DMS153 treated with DMSO at 0.1 percent for 48 hours (cell line): ENCODE measurements around the gene VSTM1.

Source experiments
- DNase-seq: peaks from one replicate; lab custom pipeline; 2025; ENCODE audit not compliant: unreplicated experiment; lab: John Stamatoyannopoulos, UW

The VSTM1 gene

DNA sequence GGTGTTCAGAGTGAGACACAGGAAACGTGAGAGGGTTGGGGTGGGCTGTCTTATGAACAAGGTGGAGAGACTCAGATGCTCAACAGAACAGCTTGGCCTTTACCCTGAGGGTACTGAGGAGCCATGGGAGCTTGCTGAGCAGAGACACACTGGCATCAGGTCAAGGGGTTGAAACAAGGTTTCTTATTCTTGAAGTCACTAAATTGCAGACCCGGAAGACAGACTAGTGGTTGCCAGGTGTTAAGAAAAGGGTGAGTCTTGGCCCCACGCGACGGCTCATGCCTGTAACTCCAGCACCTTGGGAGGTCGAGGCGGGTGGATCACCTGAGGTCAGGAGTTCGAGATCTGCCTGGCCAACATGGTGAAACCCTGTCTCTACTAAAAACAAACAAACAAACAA, 49.8 kb downstream of the VSTM1 start:
- no peak for DNase-seq

DNA sequence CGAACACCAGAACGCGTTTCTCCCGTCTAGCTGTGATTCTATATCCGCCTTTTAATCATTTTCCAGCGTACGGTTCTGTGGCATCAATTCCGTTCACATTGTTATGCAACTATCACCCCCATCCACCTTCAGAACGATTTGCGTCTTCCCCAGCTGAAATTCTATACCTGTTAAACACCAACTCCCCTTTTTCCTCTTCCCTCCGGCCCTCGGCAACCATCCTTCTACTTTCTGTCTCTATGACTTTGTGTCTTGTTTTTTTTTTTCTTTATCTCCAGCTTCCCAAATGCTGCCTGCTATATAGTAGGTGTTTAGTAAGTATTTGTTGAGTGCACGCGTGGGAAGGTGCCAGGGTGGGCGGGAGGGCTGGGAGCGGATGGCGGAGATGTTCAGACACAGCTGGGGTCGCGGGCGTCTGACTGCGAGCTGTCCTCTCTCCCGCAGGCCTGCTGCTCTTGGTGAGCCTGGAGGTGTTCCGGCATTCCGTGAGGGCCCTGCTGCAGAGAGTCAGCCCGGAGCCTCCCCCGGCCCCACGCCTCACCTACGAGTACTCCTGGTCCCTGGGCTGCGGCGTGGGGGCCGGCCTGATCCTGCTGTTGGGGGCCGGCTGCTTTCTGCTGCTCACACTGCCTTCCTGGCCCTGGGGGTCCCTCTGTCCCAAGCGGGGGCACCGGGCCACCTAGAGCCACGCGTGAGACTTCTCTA, 52.0 kb downstream of the VSTM1 start:
- no peak for DNase-seq

DNA sequence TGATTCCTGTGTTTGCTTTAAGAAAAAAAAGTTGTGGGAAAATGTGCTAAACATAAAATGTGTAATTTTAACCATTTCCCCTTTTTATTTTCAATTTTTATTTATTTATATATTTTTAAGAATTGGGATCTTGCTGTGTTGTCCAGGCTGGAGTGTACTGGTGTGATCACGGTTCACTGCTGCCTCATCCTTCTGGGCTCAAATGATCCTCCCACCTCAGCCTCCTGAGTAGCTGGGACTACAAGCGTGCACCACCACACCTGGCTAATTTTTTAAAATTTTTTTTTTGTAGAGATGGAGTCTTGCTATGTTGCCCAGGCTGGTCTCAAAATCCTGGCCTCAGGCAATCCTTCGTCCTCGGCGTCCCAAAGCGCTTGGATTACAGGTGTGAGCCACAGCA, 53.2 kb downstream of the VSTM1 start:
- DNase-seq, result no peak

DNA sequence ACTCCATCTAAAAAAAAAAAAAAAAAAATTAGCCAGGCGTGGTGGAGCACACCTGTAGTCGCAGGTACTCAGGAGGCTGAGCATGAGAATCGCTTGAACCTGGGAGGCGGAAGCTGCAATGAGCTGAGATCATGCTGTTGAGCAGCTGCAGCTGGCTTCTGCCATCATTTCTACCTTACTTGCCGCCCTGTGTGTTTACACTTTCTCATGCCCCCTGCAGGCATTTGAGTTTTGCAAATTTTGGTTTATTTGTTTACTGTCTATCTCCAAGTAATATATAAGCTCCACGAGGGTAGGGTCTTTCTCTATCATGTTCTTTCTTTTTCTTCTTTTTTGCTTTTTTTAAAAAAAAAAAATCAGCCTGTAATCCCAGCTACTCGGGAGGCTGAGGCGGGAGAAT, 54.3 kb downstream of the VSTM1 start:
- no peak for DNase-seq

DNA sequence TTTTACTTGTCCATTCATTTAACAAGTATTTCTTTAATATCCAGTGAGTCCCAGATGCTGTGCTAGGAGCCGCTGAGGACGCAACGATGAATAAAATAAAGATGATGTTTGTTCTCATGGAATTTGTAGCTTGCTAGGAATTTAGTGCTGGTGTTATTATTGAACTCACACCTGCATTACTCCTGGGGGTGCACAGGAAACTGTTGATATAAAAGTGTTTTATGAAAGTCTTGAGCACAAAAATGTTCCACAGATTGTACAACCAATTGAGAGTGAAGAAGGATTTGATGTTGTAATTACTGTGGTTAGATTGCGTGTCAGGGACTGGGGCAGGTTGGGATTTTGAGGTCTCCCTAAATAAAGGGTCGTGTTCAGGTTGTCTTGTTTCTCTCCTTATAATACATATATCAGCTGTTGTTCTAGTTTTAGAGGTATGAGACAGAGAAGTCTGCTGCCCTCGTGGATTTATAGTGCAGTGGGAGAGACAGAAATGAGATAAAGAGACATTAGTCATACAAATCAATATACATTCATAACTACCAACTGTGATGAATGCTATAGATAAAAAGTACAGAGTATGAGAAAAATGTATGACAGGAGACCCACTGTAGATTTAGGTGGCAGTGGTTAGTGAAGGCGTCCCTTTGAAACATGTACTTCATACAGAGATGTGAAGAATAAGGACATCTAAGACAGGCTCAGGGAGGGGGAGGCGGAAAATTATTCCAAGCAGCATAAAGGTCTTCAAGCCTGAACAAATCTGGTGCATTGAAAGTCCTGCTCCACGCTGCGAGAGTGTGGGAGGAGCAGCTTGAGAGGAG, 61.0 kb downstream of the VSTM1 start:
- no peak for DNase-seq

DNA sequence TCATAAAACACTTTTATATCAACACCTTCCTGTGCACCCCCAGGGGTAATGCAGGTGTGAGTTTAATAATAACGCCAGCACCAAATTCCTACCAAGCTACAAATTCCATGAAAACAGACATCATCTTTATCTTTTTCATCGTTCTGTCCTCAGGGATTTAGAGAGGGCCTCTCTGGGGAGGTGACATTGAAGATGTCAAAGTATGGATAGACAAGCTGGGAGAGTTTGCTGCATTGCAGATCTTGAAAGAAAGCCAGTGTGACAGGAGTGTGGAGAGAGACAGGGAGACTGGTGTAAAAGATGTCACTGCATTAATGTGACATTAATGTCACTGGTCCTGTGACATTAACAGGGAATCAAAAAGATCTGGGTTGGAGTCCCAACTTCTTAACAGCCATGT, 62.2 kb downstream of the VSTM1 start:
- no peak for DNase-seq

DNA sequence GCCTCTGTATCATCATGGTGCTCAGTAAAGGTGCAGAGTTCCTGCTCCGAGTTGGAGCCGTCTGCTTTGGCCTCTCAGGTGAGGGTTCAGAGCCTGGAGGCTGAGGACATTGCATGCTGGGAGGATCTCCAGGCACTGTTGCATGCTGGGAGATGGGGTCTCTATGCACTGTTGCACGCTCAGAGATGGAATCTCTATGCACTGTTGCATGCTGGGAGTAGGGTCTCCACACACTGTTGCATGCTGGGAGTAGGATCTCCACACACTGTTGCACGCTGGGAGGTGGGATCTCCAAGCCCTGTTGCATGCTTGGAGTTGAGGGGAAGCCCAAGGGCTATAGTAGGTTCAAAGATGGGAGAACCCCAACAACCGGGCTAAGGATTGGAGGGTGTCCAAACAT, 64.0 kb downstream of the VSTM1 start:
- no peak for DNase-seq

DNA sequence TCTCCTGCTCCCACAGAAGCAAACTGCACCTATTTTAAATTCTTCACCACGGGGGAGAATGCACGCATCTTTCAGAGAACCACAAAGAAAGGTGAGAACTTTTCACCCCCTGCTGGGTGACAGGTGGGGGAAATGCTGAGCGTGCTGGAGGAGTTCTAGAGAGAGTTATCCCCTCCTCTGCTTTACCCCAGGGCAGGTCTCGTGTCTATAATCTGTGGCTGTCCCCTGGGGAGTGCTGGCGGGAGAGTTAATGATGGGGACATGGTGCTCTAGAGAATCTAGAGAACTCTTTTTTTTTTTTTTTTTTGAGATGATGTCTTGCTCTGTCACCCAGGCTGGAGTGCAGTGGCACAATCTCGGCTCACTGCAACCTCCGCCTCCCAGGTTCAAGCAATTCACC, 65.5 kb downstream of the VSTM1 start:
- DNase-seq, result no peak

DNA sequence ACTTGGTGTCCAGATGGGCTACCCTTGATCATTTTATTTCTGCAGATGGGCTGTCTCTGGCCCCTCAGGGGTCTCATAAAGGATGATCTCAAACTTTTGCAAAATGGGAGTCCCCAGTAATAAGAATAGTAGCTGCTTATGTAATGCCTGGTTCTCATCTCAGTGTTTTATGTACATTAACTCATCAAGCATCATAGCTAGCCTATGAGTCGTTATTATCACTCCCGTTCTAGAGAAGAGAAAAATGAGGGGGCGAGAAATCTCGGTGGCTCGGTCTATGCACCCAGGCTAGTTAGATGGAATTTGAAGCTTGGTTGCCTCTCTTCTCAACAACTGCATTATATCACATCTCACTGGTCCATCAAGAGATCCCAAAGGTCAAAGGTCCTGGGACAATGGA, 68.9 kb downstream of the VSTM1 start:
- no peak for DNase-seq

DNA sequence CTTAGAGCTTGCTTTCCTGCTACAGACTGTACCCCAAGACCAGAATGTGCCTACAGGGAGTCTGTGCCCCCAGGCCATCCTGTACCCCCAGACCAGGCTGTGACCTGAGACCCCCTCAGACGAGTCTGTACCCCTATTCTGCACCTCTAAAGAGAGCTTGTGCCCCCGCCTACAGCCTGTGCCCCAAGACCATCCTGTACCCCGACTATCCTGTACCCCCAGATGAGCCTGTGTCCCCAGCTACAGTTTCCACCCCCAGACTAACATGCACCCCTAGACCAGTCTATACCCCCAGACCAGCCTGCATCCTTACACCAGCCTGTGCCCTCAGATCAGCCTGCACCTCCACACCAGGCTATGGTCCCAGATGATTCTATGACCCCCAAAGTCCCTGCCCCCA, 70.2 kb downstream of the VSTM1 start:
- DNase-seq, result no peak

DNA sequence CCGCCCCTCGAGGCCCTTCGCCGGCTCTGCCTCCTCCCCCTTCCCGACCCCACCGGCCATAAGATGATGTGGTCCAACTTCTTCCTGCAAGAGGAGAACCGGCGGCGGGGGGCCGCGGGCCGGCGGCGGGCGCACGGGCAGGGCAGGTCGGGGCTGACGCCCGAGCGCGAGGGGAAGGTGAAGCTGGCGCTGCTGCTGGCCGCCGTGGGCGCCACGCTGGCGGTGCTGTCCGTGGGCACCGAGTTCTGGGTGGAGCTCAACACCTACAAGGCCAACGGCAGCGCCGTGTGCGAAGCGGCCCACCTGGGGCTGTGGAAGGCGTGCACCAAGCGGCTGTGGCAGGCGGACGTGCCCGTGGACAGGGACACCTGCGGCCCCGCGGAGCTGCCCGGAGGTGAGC, 70.9 kb downstream of the VSTM1 start:
- no peak for DNase-seq

DNA sequence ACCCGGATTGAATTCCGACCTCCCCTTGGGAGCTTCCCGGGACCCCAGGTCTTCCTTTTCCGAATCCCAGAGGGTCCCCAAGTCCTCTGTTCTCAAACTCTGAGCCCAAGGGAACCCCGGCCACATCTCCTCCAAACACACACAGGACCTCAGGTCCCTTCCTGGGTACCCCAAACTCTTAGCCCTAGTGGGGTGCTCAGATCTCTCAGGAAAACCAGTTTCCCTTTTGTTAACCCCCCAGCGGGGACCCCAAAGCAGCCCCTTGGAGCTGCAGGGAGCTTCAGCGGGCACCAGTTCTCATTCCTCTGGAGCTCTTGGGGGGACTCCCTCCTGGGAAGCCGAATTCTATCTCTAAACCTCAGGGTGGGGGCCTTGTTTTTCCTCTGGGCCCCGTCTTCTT, 71.5 kb downstream of the VSTM1 start:
- DNase-seq, result no peak

DNA sequence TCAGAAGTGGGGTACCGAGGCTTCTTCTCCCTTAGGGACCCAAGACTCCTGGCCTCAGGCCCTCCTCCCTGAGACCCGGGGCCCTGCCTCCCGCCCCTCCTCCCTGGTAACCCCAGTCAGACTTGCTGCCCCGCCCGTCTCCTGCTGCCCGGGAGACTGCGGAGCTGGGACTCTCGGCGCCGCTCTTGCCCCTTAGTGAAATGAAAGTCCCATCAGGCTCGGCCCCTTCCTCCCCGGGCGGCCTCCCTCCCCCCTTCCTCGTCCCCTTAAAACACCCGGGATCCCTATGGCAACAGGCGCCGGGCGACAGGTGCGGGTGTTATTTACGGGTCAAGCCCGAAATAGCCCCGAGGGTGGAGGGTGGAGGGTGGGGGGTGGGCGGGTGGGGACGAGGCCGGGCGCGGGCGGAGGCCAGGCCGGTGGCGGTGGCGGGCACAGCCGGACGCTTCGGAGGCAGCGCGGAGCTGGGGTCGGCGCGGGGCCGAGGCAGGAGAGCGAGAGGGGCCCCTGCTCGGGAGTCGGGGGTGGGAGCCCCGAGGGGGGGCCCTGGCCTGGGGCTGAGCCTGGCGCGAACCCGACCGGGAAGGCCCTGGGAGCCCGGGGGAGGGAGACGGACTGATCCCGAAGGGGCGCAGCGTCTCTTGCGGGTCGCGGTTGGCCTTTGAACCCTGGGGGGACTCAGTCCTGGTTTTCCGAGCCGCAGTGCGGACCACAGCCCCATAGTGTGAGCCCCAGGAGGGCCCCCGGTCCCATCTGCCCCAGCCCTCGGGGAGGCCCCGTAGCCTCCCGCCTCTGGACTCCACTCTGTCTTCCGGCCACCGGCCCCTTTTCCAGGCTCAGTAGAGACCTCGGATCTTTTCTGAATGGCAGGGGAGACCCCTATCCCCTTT, 72.2 kb downstream of the VSTM1 start, which contains the start of gene CACNG6:
CACNG6 (plus strand) TSS at position 414 of the 890 bp plus-strand sequence. CDS start 1,241 bp downstream, outside the sequence.
- DNase-seq, result no peak
